Aorta (tissue), 5 donors: ENCODE measurements around the gene IPP. TPM values are rescaled to one million over a fixed set of nuclear protein-coding genes. Genes with fewer than 3 reads are reported as not detected.

ENCODE experiments used
- ATAC-seq: fragments of 200-7000 bp; cut with Tn5 transposase; one replicate; pipeline ENCODE4 v1.9.1; 2022; ENCODE audit warnings: moderate library complexity; ENCODE audit not compliant: low FRiP score
- DNase-seq, 2 donors: peaks; one replicate each; pipeline ENCODE4 v3.0.0-alpha.2; 2020
- H3K27ac ChIP-seq, 2 donors: one replicate each; pipeline ENCODE4 v1.5.1; 2013; ENCODE audit warnings: low read length in 2 of 2, mild to moderate bottlenecking in 2 of 2, moderate library complexity in 2 of 2, control low read depth in 1 of 2, inconsistent platforms in 1 of 2, low read depth in 1 of 2
- H3K27me3 ChIP-seq, 2 donors: one replicate each; pipeline ENCODE4 v1.6.1; 2013; ENCODE audit warnings: control low read depth in 1 of 2, low read length in 1 of 2, mild to moderate bottlenecking in 1 of 2, moderate library complexity in 1 of 2; ENCODE audit not compliant: insufficient read depth in 2 of 2, control insufficient read depth in 1 of 2
- H3K36me3 ChIP-seq, 2 donors: one replicate each; pipeline ENCODE4 v1.6.1; 2013; ENCODE audit warnings: control low read depth in 1 of 2, low read length in 1 of 2, mild to moderate bottlenecking in 1 of 2; ENCODE audit not compliant: insufficient read depth in 2 of 2, control insufficient read depth in 1 of 2
- H3K4me1 ChIP-seq, 2 donors: one replicate each; pipeline ENCODE4 v1.6.1; 2013; ENCODE audit warnings: low read length in 2 of 2, control low read depth in 1 of 2, mild to moderate bottlenecking in 1 of 2, moderate library complexity in 1 of 2; ENCODE audit not compliant: insufficient read depth in 2 of 2, control insufficient read depth in 1 of 2
- H3K4me3 ChIP-seq, 2 donors: one replicate each; pipeline ENCODE4 v1.5.1; 2013; ENCODE audit warnings: low read length in 2 of 2, control low read depth in 1 of 2, mild to moderate bottlenecking in 1 of 2
- H3K9me3 ChIP-seq: one replicate; pipeline ENCODE4 v1.6.1; 2013; ENCODE audit warnings: mild to moderate bottlenecking, low read length; ENCODE audit not compliant: control insufficient read depth
- WGBS, 2 donors: extraction: QIAGEN DNeasy Blood & Tissue Kit; methylation state at CpG; one replicate each; pipeline ENCODE4 v1.1.7; 2013; 5-methylcytosine and 5-hydroxymethylcytosine counted together
- intact Hi-C, 2 donors: fragments of 100-400 bp; cut with DNase I; formaldehyde crosslinking; loops; one replicate each; pipeline versions ENCODE4 v1.14.2 to v1.15.0; 2022
- polyA plus RNA-seq, 2 donors: library from polyadenylated mRNA; stranded (reverse); fragments of 200-250 nt; gene quantifications; one replicate each; pipeline ENCODE4 v1.2.3, GENCODE V29; 2013
- total RNA-seq, 2 donors: library from RNA; stranded (reverse); fragmentation: NEBNext Ultra II Directional; extraction: Animal tissue kit (Norgen Biotek cat#: 25700); gene quantifications; one replicate each; pipeline ENCODE4 v1.2.1, GENCODE V29; 2021
- donor health status: healthy with polysubstance abuse.
- donor health status: Bipolar disorder and iron deficiency.
- donor health status: DM: no; HTN: no; CAD: no.
- donor health status: DM: no; HTN: no; CAD: no.
- donor health status: DM: yes; HTN: yes; CAD: no.

IPP gene
- total and polyA plus RNA-seq, 4 donors, result 3.9 to 14.2 (median 6.9) TPM

- DNase-seq, result no peak
- Histone ChIP-seq H3K27me3 (no peaks in the 10 kb centered on the region), H3K27ac (no peak overlapping the region), H3K4me3 (no peak overlapping the region), H3K4me1 (no peaks in the 10 kb centered on the region), H3K36me3 (peaks cover 10 to 15% of the 10 kb centered on the region in 2 donors), H3K9me3 (no peaks in the 10 kb centered on the region)
- ATAC-seq, result no peak
- WGBS, 2 donors, result 94 to 95% methylated on average over 12 of the region's 12 CpGs
- intact Hi-C loops, result no loop called here
These were observed 95.7 kb downstream of the IPP start for GRCh38 chr1:45654540-45655280.

Other genes starting within 250 kb of the IPP start
- 100 to 1,000 TPM; 279 to 286 TPM for gene PRDX1, start 228.8 kb downstream of the IPP start, total RNA-seq
- gene PRDX1, start 228.8 kb downstream of the IPP start, polyA plus RNA-seq, result 100 to 1,000 TPM; 429 to 441 TPM
- 100 to 1,000 TPM; 102 to 116 TPM for gene AKR1A1, start 199.8 kb downstream of the IPP start, total RNA-seq
- 100 to 1,000 TPM; 140 TPM for gene AKR1A1, start 199.8 kb downstream of the IPP start, polyA plus RNA-seq
- gene NASP, start 166.6 kb downstream of the IPP start, total RNA-seq, result 10 to 100 TPM; 59.1 to 63.3 TPM
- 100 to 1,000 TPM in 1 of 2 donors, 10 to 100 TPM in 1; 44.8 to 123 TPM for gene NASP, start 166.6 kb downstream of the IPP start, polyA plus RNA-seq
- gene CCDC17, start 126.6 kb downstream of the IPP start, total RNA-seq, result 1 to 10 TPM; 1.8 to 3.3 TPM
- under 1 TPM in 1 of 2 donors, not detected in 1; 0.69 TPM for gene CCDC17, start 126.6 kb downstream of the IPP start, polyA plus RNA-seq
- gene GPBP1L1, start 64.1 kb downstream of the IPP start, total RNA-seq, result 100 to 1,000 TPM; 104 to 113 TPM
- 10 to 100 TPM; 39.2 to 45.2 TPM for gene GPBP1L1, start 64.1 kb downstream of the IPP start, polyA plus RNA-seq
- 10 to 100 TPM; 10.4 to 15.0 TPM for gene TMEM69, start 62.5 kb downstream of the IPP start, total RNA-seq
- gene TMEM69, start 62.5 kb downstream of the IPP start, polyA plus RNA-seq, result 10 to 100 TPM; 16.3 to 18.9 TPM
- 10 to 100 TPM; 45.6 to 53.9 TPM for gene MAST2, start 53.0 kb upstream of the IPP start, total RNA-seq
- gene MAST2, start 53.0 kb upstream of the IPP start, polyA plus RNA-seq, result 10 to 100 TPM; 12.4 to 68.5 TPM